ENCODE measurements around the gene PCA3. TPM values are rescaled to one million over a fixed set of nuclear protein-coding genes. Genes with fewer than 3 reads are reported as not detected.
A peak's percentile ranks its signal among the peaks of the same experiment; 100 is the strongest.
"Not testable (repeated sequence)": the region's sequence is repeated elsewhere in the genome, so short reads cannot be mapped to it uniquely, and the experiment has no call there.

PCA3 gene
- total RNA-seq (2014; rRNA removed; shearing (Covaris generic)), result 0.13 and 0.21 TPM in 2 replicates
- polyA plus RNA-seq (2015; cell fraction: cytosol; rRNA removed), result not detected in 2 replicates
- polyA plus RNA-seq (2015; cell fraction: nucleus; rRNA removed), result not detected in 2 replicates

DNA sequence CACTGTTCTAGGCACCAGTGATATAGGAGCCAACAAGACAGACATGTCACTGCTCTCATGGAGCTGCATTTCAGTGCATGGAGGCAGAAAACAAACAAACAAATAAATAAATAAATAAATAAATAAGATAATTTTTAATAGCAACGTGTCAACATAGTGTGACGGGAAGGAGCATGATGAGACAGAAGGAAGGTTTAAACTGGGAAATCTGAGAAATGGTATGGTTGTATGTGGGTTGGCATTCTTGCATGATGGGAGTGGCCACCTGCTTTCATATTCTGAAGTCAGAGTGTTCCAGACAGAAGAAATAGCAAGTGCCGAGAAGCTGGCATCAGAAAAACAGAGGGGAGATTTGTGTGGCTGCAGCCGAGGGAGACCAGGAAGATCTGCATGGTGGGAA is at the start of gene PCA3:
TSS of gene PCA3 (plus strand) at position 301 of the 400 bp plus-strand sequence.
- DNase-seq (ENCODE audit: low read depth, low spot score), result no peak
- in situ Hi-C loops (cut with HindIII; ENCODE audit: low pct_unique_long_range_greater_than_20kb, low sequenced_read_pairs), result no loop called here

DNA sequence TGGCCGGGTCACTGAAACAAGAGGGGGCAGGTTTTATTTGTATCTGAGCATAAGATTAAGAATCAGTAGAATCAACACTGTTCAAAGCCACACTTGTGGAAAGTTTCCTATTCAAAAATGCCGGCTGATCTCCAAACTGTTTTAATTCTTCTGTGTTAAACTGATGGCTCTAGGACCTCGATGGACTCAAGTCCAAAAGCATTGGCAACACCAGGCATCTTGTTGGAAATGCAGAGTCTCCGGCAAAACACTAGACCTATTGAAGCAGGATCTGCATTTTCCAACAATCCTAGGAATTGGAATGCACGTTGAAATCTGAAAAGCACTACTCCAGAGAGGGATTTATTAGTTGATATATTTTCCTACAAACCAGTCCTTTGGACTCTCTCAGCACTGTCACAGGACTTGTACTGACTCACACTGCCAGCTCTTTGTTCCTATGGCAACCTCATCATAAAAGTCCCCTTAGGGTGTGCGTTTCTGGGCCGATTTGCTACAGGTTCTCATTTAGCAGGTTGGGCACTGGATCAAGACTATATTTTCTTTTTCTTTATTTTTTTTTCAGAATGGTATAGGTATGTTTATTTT is 48.1 kb upstream of the PCA3 start:
- in situ Hi-C loops (cut with HindIII; ENCODE audit: low pct_unique_long_range_greater_than_20kb, low sequenced_read_pairs), result no loop called here
- peak; percentile 42 for DNase-seq (ENCODE audit: low read depth, low spot score)

DNA sequence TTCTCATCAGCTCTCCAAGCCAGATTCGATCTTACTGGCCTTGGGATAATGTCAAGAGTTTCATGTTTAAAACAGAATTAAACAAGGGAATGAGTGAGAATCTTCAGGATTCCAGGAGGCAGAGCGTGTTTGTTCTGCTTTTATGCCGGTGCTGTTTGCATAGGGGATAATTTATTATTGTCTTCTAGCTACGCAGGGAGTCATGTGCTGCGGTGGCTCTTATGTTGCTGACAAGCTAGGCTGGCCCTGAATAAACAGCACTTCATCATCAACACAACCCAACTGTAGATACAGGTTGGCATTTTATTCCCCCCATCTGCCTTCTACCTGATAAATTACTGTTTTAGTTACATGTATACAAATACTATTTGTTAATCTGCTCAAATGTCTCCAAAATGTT is 47.1 kb upstream of the PCA3 start:
- DNase-seq (ENCODE audit: low read depth, low spot score), result peak; percentile 11
- in situ Hi-C loops (cut with HindIII; ENCODE audit: low pct_unique_long_range_greater_than_20kb, low sequenced_read_pairs), result no loop called here

DNA sequence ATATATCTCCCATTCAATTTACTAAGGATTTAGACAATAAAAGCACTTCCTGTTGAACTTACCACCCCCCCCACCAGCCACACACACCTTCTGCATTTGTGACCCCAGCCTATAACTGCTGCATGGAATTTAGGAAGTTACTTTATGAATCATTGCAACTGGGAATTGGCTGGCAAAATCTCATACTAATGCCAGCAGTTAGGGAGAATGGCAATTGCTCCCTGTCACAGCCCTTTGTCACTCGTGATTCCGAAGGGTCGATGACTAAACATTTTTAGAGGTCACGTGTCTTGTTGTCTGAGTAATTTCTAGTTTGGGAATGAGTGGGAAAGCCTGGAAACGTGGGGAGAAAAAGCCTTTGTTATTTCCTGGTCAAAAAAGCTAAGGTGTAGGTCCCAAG is 46.6 kb upstream of the PCA3 start:
- in situ Hi-C loops (cut with HindIII; ENCODE audit: low pct_unique_long_range_greater_than_20kb, low sequenced_read_pairs), result no loop called here
- DNase-seq (ENCODE audit: low read depth, low spot score), result peak; percentile 42

DNA sequence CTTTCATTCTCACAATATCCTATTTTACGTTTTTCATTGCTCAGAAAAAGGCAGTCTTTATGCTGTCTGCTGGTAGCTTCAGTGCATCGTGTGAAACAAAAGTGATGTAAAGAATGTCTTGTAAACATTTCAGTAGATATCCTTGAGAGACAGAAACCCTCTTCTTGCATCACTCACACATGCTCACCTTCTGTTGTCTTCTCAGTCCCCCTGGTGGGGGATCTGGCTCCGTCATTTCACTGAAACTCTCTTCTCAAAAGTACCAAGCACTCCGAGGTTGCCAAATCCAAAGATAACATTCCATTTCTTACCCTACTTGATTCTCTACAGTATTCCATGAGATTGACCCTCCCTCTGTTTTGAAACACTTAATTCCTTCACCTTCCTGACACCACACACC is 46.1 kb upstream of the PCA3 start:
- DNase-seq (ENCODE audit: low read depth, low spot score), result peak; percentile 9
- in situ Hi-C loops (cut with HindIII; ENCODE audit: low pct_unique_long_range_greater_than_20kb, low sequenced_read_pairs), result no loop called here

DNA sequence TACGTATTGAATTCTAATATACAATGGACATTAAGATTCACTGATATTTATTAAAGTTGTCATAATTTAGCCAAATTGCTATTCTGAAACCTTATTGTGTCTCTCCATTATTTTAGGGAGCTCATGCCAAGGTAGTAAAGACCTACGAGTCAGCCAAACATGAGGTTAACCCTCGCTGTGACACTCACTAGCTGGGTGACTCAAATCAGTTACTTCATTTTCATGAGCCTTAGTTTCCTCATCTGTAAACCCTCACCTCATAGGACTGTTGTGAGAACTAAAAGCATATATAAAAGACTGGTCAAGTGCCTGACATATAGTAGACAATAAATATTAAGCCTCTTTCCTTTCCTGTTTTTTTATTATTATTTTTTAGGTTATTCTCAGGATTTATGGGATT is 44.0 kb upstream of the PCA3 start:
- in situ Hi-C loops (cut with HindIII; ENCODE audit: low pct_unique_long_range_greater_than_20kb, low sequenced_read_pairs), result no loop called here
- DNase-seq (ENCODE audit: low read depth, low spot score), result no peak

DNA sequence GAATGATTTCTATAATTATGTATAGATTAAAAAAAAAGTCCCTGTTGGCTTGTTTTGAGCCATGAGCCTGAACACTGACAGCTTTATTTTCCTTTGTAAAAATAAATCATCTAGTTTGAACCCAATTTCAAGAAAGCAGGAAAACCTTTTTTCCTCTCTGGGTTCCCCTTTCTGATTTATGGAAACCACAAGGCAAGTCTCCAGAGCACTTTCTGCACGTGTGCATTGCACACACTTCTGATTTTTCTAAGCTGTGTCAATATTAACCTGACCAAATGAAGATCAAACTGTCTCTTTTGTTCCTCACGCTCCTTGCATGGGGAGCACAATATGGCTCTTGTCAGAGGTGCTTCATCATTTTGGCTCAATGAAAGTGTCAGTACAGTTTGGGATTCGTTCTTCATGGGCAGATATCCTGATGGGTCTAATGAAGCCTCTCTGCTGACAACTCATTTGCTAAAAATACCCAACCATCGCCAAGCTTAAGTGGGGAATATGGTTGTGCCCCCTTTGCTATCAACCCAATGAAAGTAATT is 39.2 kb upstream of the PCA3 start:
- DNase-seq (ENCODE audit: low read depth, low spot score), result no peak
- in situ Hi-C loops (cut with HindIII; ENCODE audit: low pct_unique_long_range_greater_than_20kb, low sequenced_read_pairs), result no loop called here

DNA sequence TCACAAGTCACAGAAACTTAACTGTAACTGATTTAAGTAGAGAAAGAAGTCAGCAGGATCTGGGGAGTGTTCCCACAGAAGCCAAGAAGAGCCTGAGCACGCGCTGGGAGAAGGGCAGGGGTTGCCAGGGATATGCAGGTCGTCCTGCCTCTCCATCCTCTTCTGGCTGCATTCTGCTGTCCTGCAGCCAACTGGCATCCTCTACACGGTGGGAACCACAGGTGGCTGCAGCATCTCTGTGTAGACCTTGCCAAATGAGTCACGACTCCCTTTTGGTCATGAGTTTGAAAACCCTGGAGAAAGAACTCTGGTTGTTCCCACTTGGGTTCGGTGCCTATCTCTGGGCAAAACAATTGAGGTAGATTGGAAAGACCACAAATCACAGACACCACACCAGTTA is 38.4 kb upstream of the PCA3 start:
- in situ Hi-C loops (cut with HindIII; ENCODE audit: low pct_unique_long_range_greater_than_20kb, low sequenced_read_pairs), result no loop called here
- DNase-seq (ENCODE audit: low read depth, low spot score), result no peak

DNA sequence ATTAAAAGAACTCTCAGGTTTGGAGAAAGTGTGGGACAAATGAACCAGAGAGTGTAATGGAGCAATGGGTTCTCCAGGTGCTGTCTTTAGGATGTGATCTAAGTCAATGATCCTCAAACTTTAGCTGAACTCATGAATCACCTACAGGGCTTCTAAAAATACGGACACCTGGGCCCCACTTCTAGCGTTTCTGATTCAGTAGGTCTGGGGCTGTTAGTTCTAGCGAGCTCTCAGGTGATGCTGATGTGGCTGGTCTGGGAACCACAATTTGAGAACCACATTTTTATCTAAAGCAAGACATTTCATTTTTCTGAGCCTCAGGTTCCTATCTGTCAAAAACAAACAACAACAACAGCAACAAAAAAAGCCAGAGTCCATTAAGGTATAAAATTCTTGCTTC is 35.1 kb upstream of the PCA3 start:
- in situ Hi-C loops (cut with HindIII; ENCODE audit: low pct_unique_long_range_greater_than_20kb, low sequenced_read_pairs), result no loop called here
- DNase-seq (ENCODE audit: low read depth, low spot score), result no peak

DNA sequence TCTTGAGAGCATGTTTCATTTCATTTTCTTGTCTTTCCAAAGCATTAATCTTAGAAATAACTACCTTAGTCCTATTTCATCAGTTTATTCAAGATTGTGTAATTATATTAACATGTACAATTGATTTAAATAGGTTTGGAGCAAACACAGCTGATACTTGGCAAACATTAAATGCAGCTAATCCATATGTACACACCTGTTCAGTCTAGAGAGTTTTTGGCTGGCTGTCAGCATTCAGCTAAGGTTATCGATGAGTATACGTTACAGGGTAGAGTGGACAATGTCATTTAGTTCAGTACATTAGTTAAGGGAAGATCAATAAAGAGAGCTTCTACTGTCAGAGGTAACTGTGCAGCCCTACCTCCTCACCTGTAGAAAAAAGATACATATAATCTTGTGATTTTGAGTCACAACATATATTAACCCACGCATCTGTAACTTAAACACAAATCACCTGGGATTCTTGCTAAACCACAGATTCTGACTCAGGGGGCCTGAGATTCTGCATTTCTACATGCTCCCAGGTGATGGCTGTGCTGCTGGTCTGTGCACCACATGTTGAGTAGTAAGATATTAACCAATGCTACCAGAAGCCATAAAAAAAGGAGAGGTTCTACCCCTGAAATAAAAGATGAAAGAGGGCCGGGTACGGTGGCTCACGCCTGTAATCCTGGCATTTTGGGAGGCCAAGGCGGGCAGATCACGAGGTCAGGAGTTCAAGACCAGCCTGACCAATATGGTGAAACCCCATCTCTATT is 34.1 kb upstream of the PCA3 start:
- no peak for DNase-seq (ENCODE audit: low read depth, low spot score)
- in situ Hi-C loops (cut with HindIII; ENCODE audit: low pct_unique_long_range_greater_than_20kb, low sequenced_read_pairs), result no loop called here

DNA sequence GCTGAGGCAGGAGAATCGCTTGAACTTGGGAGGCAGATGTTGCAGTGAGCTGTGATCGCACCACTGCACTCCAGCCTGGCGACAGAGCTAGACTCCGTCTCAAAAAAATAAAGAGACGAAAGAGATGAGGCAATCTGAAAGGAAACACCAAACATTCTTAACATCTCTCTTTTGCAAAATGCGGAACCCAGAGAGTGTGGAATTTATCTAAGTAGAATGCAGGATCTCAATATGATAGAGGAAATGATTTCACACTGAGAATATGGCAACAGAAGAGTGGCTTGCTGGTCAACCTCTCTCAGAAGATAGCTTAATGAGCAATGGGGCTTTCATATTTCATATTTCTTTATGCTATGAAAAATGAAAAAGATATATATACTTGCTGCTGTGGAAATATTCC is 33.4 kb upstream of the PCA3 start:
- DNase-seq (ENCODE audit: low read depth, low spot score), result no peak
- in situ Hi-C loops (cut with HindIII; ENCODE audit: low pct_unique_long_range_greater_than_20kb, low sequenced_read_pairs), result no loop called here

DNA sequence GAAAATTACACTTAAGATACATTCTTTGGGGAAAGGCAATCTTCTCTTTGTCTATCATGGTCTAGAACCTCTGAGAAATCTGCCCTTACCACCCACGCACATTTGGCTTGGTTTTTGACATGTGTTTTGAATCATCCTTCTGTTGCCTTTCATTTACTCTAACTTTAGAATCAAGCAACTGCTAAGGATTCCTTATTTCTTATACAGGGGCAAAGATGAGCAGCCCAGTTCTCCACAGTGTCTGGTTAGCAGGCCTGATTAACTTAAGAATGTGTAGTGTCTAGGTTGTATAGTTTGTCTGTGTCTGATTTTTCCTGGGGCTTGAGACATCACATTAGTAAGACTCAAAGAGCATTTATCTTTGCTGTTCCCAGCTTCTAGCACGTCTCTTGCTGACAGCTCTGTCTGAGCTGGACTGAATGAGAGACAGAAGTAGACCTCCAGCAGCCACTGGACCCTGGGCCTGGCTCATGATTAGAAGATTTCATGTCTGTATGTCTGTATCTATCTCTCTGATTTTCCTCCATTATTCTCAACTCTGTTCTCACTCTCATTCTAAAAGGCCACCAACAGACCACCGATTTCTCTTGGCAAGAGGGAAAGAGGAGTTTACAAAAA is 31.8 kb upstream of the PCA3 start:
- in situ Hi-C loops (cut with HindIII; ENCODE audit: low pct_unique_long_range_greater_than_20kb, low sequenced_read_pairs), result no loop called here
- DNase-seq (ENCODE audit: low read depth, low spot score), result no peak

DNA sequence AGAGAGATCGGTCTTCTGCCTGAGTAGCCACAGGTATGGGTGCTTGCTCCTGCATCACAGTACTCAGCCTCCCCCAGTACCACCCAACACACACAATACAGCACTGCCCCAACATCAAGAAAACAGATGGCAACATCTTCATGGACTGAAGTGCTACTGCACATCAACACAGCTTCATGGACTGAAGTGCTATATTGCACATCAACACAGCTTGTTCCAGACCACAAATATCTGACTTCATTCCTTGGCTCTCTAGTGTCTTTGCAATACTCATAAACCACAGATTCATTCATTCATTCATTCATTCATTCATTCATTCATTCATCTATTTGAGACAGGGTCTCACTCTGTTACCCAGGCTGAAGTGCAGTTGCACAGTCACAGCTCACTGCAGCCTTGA is 31.1 kb upstream of the PCA3 start:
- DNase-seq (ENCODE audit: low read depth, low spot score), result no peak
- in situ Hi-C loops (cut with HindIII; ENCODE audit: low pct_unique_long_range_greater_than_20kb, low sequenced_read_pairs), result no loop called here

DNA sequence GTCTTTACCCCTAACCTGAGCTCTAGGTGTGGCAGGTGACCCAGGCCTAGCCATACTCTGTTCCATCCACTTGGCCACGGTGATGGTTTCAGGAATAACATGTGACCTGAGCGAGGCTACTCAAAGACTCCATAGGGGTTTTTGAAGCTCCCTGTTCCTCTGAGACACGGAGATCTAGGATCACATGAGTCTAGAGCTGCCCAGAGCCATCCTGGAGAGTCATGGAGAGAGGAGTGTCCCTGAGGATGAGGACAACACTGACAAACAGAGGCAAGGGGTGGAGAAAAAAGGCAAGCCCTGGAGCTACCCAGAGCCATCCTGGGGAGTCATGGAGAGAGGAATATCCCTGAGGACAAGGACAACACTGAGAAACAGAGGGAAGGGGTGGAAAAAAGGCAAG is 29.5 kb upstream of the PCA3 start:
- in situ Hi-C loops (cut with HindIII; ENCODE audit: low pct_unique_long_range_greater_than_20kb, low sequenced_read_pairs), result no loop called here
- DNase-seq (ENCODE audit: low read depth, low spot score), result no peak

DNA sequence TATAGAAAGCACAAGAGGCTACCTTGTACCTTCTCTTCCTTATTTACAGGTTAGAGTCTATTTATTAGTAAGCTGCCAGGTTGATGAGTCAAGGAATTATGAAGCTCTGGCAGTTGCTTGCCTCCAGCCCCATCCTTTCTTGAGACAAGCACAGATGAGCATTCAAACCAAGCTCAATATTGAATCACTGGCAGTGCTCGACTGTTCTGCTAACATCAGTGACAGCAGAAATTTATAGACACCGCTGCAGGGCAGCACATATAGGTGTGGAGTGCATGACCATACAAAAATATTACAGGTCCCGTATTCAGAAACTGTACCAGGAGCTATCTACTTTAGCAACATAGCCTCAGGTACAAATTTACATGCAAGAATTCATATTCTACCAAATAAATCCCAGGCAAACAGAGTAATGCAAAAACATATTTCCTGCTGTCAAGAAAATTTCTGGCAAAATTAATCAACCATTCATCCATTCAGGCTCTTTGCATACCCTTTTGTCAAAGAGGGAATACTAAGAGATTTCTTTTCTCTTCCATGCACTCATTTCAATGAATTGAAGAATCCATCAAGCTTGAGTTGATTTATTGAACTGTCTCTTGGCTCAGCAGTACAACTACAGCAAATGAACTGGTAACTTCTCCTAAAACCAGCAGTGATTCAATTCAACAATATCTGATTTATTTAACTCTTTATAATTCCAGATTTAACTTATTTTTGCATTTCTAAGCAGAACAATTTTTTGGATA is 26.9 kb upstream of the PCA3 start:
- DNase-seq (ENCODE audit: low read depth, low spot score), result no peak
- in situ Hi-C loops (cut with HindIII; ENCODE audit: low pct_unique_long_range_greater_than_20kb, low sequenced_read_pairs), result no loop called here

DNA sequence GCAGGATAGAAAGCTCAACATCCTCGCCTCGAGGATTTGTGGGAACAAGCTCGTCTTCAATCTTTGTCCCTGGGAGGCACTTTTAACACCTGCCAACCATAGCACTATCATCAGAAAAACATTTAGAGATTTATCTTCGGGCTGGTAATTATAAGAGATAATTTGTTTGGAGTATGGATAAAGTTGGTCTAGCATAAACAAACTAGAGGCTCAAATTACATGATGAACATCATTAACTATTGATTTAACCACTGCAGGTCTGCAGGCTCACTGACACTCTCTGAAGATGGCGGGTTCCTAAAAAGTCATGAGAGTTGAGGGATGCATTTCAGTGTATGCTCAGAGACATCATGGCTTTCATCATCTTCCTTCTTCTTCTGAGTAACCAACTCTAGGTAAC is 25.8 kb upstream of the PCA3 start:
- in situ Hi-C loops (cut with HindIII; ENCODE audit: low pct_unique_long_range_greater_than_20kb, low sequenced_read_pairs), result no loop called here
- DNase-seq (ENCODE audit: low read depth, low spot score), result no peak

DNA sequence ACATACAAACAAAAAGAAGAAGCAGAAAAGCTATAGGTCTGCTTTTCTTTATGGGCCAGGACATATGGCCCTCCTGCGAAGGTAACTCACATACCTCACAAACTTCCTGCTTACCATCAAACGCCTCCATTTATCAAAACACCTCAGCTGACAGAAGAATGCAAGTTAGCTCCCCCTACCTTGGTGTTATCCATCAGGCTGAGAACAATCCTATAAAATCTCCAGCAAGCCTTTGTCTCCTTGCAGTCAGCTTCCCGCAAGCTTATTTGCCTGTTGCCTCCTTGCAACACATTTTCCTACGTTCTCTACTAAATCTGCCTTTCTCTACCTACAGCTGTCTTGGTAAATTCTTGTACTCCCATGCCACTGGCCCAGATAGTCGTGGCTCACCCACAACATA is 22.7 kb upstream of the PCA3 start:
- no peak for DNase-seq (ENCODE audit: low read depth, low spot score)
- in situ Hi-C loops (cut with HindIII; ENCODE audit: low pct_unique_long_range_greater_than_20kb, low sequenced_read_pairs), result no loop called here

DNA sequence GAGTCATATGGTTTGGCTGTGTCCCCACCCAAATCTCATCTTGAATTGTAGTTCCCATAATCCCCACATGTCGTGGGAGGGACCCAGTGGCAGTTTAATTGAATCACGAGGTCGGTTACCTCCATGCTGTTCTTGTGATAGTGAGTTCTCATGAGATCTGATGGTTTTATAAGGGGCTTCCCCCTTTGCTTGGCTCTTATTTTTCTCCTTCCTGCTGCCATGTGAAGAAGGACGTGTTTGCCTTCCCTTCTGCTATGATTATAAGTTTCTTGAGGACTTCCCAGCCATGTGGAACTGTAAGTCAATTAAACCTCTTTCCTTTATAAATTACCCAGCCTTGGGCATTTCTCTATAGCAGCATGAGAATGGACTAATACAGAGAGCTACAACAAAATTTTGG is 21.3 kb upstream of the PCA3 start:
- in situ Hi-C loops (cut with HindIII; ENCODE audit: low pct_unique_long_range_greater_than_20kb, low sequenced_read_pairs); DNase-seq (ENCODE audit: low read depth, low spot score): not testable (repeated sequence)
